Left hindlimb (tissue), 1 donor: Measurements from ENCODE around the gene KIRREL3.
A peak's percentile ranks its signal among the peaks of the same experiment; 100 is the strongest.

Experiments
- DNase-seq: peaks from one replicate; pipeline ENCODE4 v3.0.0-alpha.2; 2018

Gene KIRREL3

DNA sequence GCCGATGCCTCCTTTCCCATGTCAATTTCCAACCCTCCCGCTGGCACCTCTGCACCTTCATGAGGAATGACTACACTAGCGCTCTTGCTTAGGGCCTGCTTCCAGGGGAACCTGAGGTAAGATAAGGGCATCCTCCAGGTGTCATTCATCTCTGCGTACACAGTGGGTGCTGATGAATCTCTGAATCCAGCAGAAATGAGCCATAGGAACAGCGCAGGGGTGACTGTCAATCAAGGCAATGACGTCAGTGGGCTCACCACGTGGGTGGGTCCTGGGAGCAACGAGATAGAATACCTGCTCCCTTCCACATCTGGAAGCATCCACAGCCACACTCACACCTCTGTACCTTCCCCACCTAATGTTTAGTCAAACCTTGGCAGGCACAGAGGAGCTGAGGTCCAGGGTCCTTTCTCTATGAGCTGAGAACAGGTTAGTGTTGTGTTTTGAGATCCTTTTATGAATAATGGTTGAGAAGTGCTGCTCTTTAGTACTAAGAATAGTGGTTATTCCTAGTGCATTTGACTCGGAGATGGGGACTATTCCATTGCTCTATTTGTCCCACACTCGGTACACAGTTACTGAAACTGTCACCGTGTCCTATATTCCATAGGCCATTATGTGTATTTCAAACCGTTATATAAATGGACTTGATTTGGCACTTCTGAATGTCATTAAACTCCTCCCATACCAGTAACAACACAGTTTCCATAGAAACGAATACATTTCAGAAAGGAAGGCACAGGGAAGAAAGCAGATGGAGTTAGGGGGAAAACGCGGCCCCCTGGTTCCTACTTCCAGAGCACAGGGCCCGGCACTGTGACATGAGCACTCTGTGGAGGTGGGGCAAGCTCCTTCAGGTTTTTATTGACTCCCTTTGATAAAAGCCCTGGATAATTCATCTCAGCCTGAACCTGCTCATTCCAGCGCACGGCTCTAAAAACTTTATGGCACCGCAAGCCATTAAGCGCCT, 451.7 kb downstream of the KIRREL3 start:
- no peak for DNase-seq

DNA sequence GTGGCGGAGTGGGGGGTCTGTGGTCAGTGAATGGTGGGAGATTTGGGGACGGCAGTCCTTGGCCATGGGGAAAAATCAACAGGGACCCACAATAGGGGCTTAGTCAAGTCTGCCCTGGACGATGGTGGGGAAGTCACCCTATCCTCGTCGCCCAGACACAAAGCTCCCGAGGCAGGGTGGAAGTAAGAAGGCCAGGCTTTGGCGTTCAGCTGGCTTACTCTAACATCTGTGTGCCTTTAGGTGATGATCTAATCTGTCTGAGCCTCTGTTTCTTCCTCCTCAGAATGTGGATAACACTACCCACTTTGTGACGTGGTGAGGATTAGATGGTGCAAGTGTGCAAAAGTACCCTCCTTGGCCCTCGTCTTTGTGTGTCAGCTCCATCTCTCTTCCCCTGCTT, 452.9 kb downstream of the KIRREL3 start:
- no peak for DNase-seq

DNA sequence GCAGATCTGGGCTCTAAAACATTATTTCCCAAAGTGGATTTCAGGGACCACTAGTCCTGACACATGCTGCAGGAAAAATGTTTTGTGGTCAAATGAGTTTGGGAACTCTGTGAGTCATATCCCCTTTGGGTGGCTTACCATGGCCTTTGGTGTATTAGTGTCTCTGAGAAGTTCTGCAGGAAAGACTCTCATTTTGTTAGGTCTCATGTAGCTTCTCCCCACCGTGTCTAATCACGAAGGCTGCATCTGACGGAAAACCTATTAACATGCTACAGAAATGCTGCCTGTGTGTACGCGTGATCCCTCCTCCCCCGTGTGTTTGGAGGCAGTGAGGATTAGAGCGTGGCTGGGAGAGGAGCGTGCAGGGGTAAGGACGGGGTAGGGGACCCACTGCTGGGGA, 453.4 kb downstream of the KIRREL3 start:
- DNase-seq = no peak

DNA sequence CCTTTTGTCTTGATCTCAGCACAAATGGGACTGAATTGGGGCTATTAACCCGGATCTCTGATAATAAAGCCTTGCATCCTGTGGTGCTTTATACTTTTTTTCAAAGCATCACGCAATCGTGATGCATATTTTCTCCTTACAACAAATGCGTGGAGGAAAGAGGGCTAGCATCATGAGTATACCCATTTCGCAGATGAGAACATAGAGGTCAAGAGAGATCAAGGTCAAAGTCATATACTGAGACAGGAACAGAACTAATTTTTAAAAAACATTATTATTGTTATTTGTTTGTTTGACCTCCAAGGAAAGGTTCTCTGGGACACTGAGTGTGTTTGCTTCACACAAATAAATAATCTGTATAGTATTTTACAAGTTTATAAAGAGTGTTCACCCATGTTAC, 453.9 kb downstream of the KIRREL3 start:
- DNase-seq = no peak

DNA sequence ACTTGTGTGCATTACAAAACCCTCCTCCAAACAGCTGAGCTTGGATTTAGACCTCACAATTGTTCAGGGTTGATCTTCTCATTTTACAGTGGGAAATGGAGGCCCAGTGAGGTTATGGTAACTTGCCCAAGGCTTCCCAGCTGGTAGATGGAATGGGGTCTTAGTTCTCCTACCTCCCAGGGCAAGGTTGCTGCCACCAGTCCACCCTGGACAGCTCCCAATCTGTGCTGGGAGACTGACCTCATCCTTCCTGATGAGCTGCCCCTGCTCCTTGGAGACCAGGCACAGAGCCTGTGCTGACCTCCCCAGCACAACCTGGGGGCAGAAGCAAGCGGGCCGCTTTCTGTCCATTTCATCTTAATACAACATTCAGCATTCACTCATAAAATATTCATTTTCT, 454.4 kb downstream of the KIRREL3 start:
- DNase-seq = no peak

DNA sequence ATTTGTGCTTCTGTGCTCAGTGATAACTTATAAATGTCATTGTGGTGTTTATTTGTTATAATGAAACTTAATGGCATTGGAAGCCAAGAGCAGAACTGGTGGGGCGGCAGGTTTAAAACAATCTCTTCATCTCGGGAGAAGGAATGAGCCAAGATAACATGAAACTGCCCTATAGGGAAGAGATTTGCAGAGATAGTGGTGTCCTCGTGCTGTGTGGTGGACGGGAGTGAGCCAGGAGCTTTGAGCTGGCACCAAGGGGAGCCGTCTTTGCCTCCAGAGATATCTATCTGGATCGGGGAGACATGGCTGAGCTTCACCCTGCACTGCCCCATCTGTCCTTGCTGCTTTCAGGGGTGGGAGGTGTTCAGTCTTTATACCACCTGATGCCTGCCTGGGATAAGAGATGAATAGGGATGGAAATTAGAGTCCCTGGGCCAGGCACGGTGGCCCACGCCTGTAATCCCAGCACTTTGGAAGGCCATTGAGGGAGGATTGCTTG, 455.5 kb downstream of the KIRREL3 start:
- no peak for DNase-seq

DNA sequence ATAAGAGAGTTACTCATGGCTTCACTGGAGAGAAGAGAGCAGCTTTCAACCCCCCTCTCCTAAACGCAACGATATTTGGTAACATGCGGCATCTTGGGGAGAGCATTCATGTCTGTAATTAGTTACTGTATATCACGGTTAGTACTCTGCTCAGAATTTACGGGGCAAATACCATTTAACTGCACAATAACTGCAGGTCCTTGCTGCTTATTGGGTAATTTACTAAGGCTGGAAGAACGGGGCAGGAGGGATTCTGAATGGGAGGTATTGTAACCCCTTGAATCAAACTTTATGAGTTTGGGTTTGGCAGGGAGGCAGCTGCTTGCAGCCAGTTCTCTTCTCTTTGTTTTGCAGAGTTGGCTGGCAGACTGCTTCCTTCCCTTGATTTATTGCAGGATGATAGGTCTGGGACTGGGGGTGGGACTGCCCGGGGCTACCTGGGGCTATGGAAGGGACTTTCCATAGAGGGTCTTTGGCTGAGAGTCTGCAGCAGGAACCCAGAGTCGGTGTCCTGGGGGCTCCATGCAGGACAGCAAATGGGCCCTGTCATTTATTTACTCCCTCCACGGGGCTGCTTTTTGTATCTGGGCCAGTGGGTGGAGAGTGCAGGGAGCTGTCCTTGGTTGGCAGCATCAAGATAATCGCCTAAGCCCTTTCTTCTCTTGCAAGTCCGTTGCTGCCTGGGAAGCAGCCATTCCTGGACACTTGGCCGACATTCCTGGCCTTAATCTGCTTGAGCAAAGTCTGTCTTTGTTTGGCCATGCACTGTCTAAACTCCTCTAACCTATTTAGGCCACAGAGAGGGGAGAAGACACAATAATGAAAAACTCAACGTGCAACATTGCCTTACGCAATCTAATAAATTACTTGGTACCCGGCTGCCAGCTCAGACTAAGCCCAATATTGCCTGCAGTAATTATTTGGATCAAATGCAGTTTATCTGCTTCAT, 456.2 kb downstream of the KIRREL3 start:
- DNase-seq = peak; percentile 70

DNA sequence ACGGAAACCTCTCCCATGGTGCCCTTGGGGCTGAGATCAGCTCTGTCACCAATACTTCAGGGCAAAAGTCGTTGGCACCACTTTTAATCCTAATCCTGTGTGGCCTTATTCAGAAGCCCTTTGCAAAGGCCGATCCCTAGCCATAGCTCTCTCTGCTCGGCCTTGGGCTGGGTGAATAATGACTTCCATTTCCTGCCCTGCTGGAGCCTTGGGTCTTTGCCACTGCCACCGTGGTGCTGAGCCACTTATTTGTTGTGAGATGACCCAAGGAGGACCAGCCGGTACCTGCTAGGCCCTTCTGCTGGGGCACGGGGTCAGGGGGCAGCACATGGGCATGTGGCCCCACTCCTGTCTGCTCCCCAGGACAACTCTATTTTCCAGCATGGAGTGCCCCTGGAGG, 456.9 kb downstream of the KIRREL3 start:
- DNase-seq = no peak

DNA sequence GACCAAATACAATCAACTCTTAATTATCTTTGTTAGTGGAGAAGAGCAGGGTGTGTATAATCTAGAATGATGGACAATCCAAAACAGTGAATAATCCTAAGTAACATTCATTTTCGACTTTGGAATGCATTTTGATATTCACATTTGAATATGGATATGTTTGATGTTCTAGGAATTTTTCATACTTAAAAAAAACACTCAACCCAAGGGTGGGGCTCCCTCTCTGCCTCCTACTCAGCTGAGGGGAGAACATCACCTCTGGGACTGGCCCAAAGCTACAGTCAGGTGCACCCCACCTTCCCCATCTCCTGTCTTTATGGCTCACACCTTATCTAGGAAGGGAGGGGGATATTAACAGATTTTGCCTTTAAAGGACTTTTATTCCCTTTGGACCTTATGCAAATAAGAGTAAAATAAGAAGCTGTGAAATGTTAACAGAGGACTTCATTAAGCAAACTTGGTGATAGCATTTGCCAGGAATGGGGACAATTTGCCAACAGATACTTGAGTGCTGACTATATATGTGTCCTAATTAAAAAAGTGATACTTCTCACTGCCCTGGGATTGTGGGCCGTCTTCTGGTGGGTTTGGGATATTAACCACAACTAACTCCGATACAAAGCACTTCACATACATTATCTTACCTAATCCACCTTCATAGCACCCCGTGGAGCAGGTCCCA, 458.1 kb downstream of the KIRREL3 start:
- no peak for DNase-seq

DNA sequence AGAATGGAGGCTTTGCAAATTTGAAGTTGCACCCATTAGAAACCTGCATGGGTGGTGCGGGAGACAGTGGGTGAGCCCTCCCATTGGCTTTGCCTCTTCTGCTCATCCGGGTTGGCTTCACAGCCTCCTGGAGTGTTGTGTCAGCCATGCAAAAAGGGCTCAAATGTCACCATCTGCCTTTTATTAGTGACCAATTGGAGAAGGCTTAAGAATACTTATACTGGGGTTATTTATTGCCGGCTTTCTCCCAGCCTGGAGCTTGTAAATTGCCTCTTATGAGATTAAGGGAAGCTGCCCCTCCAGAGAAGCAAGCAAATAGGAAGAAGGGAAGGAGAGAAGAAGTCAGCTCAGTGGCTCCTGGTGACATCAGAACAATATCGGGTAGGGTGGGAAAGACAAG, 462.5 kb downstream of the KIRREL3 start:
- no peak for DNase-seq

DNA sequence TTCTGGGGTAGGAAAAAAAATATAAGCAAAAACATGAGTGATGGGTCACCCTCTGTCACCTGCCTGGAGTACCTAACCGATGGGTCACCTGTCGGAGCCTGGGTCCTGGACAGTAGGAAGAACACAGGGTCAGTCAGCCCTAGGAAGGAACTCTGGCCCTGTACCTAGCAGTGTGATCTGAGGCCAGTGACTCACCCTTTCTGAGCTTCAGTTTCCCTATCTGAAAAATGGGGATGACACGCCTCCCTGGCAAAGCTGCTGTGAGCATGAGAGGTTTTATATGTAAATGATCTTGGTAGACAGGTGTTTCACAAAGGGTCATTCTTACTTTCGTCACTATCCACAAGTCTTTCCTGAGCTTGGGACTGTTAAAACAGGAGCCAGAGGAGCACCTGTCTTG, 463.1 kb downstream of the KIRREL3 start:
- DNase-seq = no peak

DNA sequence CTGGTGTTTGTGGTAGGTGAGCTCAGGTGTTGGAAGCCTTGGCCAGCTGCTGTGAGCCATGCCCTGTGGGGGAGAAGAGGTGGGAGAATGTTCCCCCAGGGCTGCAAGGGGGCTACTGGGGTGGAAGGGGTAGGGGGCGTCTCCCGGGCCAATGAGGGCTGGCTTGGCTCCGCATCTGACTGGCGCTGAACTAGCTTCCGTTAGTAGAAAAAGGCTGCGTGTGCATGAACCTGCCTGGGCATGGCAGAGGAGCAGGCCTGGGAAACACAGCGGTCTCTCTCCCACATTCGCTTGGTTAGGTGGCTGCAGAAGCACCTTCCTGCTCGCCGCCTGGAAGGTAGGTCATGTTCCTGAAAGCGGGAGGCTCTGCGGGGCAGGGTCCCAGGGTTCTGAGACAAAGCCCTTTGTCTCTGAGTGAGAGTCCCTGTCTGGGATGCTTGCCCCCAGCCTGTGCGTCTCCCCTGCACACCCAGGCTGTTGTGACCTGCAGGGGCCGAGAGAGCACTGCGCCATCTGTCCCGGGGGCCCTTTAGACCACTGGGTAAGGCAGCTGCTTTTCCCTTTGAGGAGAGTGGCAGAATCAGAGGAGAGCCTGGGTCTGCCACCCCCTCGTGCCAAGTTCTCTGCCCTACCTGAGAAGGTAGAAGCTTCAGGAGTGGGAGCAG, 466.3 kb downstream of the KIRREL3 start:
- DNase-seq = no peak

DNA sequence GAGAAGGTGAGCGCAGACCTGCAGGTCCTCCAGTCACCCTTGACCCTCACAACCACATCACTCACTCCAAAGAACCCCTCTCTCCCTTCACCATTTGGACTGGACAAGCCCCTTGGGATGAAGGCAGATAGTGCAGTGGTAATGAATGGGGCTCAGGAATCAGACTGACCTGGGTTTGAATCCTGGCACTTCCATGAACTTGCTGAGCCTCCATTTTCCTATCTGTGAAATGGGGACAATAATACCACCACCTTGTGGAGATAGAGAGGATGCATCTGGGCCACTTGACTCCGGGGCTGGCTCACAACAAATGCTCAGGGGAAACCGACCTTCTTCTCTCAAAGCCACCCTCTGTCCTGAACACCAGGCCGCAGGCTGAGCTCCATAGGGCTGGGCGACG, 467.0 kb downstream of the KIRREL3 start:
- no peak for DNase-seq

DNA sequence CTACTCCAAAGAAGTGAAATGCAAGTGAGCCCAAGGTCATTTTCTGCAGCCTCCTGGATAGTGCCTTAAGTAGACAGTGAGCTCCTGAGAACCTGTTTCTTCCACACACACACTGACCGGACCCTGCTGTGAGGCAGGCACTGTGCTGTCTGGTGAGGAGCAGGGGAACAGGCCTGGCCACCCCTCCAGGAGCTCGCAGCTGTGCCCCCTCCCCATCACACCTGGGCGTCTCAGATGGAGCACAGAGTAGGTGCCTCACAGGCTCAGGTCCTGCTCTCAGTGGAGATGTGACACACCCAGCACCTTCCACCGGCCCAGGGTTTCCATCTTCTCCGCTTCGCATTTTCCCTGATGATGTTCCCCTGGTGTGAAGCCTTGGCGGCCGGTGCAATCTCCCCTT, 470.2 kb downstream of the KIRREL3 start:
- DNase-seq = no peak

DNA sequence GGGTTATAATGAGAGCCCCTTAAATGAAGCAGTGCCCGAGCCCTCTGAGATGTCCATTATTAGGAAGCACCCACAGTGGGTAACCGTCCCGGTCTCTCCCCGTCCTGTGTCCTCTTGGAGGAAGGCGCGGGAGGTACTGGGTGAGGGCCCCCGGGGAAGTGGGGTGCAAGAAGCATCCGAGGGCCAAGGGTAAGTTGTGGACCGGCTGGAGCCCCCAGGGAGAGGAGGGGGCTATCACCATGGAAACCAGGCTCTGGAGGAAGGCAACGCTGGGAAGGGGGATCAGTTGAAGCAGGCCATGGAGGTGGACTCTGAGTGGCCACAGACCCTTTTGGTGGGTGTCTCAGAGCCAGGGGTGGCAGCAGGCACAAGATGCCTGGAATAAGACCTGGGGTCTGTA, 471.5 kb downstream of the KIRREL3 start:
- no peak for DNase-seq

DNA sequence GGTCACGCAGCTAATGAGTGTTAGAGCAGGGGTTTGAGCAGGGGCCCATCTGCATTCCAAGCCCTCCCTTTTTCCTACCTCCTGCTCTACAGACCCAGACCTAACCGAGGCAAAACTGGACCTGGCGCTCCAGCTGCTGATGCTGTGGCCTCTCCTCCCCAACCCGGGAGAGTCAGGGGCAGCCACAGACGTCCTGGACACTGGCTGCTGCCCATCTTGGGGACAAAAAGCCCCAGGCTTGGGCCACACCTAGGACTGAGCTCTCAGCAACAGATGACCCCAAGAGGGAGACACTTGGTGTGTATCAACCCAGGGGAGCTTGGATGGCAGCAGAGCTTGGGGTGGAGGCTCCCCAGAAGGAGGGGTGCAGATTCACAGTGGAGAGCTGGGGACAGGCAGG, 472.5 kb downstream of the KIRREL3 start:
- DNase-seq = no peak

DNA sequence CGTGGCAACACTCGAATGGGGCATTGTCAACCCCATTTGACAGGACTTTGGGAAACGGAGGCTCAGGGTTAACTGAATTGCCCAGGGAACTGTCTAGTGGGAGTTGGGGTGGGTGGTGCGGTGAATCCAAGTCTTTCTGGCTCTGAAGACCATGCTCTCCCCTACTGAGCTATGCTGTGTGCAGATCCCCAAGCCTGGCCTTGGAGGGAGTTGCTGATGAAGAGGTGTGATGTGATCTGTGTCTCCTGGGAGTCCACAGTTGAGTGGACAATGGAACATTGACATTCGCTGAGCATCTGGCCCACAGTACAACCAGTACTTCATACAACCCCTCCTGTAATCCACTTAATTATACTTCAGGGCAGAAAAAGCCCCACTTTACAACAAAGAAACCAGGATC, 472.9 kb downstream of the KIRREL3 start:
- DNase-seq = no peak

DNA sequence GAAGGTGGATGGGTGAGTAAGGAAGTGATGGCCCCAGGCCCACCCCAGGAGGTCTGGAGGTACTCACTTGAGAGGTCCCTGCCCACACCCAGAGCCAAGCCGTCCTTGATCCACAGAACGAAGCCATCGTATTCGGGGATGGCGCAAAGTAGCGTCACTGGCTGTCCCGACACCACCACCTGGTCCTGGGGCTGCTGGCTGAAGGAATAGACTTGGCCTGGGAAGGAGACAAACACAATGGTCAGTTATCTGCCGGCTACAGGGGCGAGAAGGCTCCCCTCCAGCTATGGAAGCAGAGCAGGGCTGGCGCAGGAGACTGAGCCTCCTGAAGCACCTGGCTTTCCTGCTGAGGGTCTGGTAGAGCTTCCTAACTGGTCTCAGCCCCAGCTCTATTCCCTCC, 474.1 kb downstream of the KIRREL3 start:
- no peak for DNase-seq

DNA sequence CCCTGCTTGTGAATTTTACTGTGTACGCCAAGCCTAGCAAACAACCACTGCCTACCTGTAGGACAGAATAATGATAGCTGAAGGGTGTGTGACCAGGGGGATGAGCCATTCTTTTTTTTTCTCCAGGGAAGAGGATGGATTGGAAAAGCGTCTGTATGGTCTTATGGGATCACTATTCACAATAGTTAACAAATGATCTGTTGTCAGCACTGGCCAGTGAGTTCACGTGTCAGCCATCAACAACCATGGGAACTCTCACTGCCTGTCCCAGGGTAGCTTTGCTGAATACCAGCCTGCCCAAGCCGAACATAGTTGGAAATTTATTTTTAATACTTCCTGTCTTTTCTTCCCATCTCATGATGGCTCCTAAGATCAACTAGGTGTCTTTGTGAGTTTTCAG, 474.9 kb downstream of the KIRREL3 start:
- no peak for DNase-seq

DNA sequence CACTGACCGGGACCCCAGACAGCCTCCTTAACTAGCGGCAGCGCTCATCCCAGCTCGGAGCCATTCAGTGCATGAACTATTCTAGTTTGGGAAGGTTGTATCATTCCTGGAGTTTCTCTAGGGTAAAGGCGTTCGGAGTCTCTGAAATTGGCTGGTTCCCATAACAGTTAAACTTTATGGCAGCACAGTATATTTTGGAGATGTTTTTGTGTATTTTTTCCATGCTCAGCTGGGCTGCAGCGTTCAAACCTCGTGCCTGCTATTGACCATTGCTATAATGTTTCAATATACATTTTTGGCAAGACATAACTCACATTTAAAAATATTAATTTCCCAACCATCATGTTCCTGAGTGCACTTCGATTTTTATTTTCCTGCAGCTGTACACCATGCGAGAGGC, 475.4 kb downstream of the KIRREL3 start:
- DNase-seq = no peak

DNA sequence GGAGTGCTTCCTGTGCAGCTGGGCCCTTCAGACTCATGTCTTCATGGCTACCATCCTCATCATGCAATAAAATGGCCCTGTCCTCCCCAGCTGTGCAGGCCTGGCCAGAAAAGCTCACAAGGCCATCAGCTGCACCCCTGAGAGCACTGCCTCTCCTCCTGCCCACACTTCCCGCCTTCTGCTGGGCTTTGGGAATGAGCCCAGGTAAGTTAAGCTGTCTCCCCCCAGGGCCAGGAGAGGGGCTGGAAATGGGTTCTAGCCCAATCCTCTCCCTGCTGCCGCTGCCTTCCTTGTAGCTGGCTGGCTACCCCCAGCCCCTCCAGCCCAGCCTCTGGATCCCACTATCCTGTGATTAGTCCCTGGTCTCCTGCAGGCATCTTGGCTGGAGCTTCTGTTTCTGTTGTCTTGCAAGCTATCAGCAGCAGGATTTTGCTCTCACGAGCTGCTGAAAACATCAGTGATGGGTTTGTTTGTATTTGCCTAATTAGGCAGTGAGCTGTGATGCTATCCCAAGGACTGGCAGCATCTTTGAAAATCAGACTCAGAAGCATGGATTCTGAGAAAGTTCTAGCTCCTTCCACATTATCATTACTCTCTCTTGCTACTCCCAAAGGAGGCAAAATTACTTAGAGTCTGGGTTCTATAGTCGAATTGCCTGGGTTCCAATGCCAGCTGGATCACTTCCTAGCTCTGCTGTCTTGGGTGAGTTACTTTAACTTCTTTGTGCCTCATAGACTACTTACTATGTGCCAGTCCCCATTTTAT, 476.9 kb downstream of the KIRREL3 start:
- DNase-seq = no peak

DNA sequence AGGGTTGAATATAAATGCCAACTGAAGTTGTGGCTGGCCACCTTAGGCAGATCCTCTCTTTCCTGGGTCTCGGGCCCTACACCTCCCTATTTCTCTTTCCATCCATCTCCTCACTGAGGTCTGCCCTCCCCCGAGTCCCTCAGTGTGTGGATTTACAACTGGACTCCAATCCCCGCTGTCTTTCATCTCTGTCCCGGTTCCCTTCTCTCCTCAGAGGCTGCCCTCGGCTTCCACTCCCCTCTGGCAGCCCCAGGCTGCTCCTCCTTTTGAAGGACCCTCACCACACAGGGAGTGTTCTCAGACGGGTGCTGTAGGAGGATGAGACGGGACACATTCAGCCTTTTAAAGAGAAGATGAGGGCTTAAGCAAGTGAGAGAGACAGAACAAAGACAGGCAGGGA, 478.0 kb downstream of the KIRREL3 start:
- no peak for DNase-seq
